HG03469 (cell line): ENCODE results near the gene CSAG1.
"Not testable (repeated sequence)": the region's sequence is repeated elsewhere in the genome, so short reads cannot be mapped to it uniquely, and the experiment has no call there.

Experiments
- ATAC-seq: cut with Tn5 transposase; IDR thresholded peaks from one replicate; pipeline ENCODE4 v1.9.1; 2021; ENCODE audit warnings: mild to moderate bottlenecking, moderate library complexity, moderate number of reproducible peaks; ENCODE audit not compliant: unreplicated experiment

Gene CSAG1, protein sequence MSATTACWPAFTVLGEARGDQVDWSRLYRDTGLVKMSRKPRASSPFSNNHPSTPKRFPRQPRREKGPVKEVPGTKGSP

DNA sequence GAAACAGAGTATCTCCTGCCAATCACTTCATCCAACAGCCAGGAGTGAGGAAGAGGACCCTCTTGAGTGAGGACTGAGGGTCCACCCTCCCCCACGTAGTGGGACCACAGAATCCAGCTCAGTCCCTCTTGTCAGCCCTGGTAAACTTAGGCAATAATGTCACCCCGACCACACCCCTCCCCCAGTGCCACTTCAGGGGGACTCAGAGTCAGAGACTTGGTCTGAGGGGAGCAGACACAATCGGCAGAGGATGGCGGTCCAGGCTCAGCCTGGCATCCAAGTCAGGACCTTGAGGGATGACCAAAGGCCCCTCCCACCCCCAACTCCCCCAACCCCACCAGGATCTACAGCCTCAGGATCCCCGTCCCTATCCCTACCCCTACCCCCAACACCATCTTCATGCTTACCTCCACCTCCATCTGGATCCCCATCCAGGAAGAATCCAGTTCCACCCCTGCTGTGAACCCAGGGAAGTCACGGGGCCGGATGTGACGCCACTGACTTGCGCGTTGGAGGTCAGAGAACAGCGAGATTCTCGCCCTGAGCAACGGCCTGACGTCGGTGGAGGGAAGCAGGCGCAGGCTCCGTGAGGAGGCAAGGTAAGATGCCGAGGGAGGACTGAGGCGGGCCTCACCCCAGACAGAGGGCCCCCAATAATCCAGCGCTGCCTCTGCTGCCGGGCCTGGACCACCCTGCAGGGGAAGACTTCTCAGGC is at the start of gene CSAG1, which contains the start of gene MAGEA12:
CSAG1 (minus strand) TSS at position 461 of the 715 bp plus-strand sequence. CDS start 1,261 bp downstream, outside the sequence.
MAGEA12 (plus strand) TSS at position 497 of the 715 bp plus-strand sequence. CDS start 2,405 bp downstream, outside the sequence.
- ATAC-seq = no peak

DNA sequence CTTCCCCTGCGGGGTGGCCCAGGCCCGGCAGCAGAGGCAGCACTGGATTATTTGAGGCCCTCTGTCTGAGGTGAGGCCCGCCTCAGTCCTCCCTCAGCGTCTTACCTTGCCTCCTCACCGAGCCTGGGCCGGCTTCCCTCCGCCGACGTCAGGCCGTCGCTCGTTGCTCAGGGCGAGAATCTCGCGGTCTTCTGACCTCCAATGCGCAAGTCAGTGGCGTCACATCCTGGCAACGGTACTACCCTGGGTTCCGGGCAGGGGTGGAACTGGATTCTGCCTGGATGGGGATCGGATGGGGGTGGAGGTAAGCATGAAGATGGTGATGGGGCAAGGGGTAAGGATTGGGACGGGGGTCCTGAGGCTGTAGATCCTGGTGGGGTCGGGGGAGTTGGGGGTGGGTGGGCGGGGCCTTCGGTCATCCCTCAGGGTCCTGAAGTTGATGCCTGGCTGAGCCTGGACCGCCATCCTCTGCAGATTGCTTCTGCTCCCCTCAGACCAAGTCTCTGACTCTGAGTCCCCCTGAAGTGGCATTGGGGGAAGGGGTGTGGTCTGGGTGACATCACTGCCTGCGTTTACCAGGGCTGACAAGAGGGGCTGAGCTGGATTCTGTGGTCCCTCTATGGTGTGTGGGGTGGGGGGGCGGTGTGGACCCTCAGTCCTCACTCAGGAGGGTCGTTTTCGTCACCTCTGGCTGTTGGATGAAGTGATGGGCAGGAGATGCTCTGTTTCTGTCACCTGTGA is 36.2 kb upstream of the CSAG1 start, which contains the start of gene MAGEA6:
MAGEA6 (minus strand) TSS at position 141 of the 741 bp plus-strand sequence. CDS start 2,039 bp downstream, outside the sequence.
- not testable (repeated sequence) for ATAC-seq

DNA sequence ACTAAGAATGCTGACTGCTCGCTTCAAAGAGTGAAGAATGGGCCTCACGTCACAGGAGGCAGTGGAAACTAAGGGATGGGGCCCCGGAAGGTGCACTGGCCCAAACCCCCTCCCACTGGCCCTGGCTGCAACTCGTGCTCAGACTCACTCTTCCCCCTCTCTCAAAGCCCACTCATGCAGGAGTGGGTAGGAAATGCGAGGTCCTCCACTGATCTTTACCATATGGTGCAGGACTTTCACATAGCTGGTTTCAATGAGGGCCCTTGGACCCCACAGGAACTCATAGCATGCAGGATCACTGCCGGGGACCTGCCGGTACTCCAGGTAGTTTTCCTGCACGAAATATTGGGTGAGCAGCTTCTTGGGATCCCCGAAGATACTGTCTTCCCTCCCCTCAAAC is 33.0 kb upstream of the CSAG1 start:
- not testable (repeated sequence) for ATAC-seq

DNA sequence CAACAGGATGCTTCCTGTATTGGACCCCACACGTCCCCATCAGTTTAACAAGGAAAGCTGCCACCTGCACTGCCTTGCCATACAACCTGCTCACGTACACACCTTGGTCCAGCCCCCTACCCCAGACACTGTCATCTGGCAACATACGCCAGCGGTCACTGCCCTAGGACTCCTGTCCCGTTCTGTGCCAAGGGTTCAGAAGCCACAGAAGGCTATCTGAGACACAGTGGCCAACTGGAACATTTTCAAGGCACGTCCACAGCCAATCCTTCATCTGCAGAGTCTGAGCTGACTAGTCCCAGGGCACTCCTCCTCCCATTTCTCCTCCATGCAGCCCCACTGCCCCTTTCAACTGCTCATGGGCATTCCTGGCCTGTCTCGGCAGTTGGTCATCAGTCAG is 28.1 kb upstream of the CSAG1 start:
- ATAC-seq = not testable (repeated sequence)

DNA sequence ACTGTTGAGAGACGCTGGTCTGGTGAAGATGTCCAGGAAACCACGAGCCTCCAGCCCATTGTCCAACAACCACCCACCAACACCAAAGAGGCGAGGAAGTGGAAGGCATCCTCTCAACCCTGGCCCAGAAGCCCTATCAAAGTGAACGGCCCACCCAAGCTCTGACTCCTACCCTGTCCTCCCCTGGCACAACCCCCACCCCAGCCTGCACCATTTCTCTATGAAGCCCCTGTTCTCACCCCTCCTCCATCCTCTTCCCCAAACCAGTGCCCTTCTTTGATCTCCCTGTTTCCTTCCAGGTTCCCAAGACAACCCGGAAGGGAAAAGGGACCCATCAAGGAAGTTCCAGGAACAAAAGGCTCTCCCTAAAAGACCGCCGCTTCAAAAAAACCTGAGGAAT is 26.0 kb upstream of the CSAG1 start:
- ATAC-seq = not testable (repeated sequence)

DNA sequence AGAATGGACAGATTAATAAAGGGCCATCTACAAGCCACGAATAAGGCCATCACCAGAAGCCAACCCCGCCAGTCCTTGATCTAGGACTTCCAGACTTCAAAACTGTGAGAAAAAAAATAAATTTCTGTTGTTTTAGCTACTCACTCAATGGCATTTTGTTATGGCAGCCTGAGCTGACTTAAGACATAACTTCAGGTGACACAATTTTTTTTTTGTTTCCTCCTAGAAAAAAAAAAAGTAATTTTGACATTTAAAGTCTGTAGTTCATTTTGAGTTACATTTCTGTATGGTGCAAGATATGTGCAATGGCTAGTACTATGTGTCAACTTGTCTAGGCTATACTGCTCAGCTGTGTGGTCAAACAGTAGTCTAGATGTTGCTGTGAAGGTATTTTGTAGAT is 25.4 kb upstream of the CSAG1 start, which contains the start of gene CSAG3:
CSAG3 (plus strand) TSS at position 301 of the 400 bp plus-strand sequence.
- not testable (repeated sequence) for ATAC-seq

DNA sequence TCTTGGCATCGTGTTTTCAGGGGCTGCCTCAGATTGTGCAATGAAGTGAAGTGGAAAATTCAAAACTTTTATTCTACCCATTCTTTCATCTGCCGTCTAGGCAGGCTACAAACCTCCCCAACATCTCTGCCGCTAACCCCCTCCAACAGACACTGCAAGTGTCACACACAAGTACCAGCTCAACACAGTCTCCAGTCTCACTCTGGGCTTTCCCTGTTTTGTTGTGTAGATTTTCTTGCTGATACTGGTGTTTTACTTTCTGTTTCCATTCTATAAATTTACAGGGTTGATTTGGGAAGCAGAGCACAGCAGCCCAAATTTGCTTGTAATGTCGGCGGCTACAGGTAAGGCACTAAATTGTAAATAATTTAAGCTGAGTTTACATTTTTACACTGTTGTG is 21.4 kb upstream of the CSAG1 start:
- not testable (repeated sequence) for ATAC-seq

DNA sequence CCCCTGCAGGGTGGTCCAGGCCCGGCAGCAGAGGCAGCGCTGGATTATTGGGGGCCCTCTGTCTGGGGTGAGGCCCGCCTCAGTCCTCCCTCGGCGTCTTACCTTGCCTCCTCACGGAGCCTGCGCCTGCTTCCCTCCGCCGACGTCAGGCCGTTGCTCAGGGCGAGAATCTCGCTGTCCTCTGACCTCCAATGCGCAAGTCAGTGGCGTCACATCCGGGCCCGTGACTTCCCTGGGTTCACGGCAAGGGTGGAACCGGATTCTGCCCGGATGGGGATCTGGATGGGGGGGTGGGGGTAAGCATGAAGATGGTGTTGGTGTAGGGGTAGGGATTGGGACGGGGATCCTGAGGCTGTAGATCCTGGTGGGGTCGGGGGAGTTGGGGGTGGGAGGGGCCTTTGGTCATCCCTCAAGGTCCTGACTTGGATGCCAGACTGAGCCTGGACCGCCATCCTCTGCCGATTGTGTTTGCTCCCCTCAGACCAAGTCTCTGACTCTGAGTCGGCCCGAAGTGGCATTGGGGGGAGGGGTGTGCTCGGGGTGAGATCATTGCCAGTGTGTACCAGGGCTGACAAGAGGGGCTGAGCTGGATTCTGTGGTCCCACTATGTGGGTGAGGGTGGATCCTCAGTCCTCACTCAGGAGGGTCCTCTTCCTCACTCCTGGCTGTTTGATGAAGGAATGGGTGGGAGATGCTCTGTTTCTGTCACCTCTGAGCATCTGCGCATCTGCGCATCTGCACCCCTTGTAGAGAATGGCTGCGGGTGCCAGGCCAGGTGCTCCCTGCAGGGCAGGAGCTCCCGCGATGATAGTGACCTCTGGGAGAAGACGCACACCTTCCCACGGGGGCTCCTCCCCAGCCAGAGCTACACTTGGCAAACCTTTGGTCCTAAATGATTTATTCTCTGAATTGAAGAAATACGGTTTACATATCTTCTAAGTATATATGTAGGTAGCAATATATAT is 20.4 kb upstream of the CSAG1 start, which contains the start of gene MAGEA2:
MAGEA2 (minus strand) TSS at position 157 of the 965 bp plus-strand sequence. CDS start 2,479 bp downstream, outside the sequence.
- ATAC-seq = not testable (repeated sequence)

DNA sequence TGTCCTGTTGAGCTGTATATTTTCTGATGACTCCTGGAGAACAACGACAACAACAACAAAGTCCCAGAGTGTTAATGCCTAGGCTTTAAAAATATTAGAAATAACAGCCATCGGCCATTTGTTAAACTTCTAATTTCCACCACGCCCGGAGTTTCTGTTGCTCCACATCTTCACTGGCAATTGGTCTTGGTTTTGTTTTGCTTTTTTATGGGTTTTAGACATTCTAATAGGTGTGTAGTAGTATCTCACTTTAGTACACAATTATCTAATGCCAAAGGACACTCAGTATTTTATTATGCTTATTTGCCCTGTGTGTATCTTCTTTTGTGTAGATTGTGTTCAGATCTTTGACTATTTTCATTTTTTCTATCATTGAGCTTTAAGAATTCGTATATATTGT is 5.0 kb upstream of the CSAG1 start:
- ATAC-seq = no peak

DNA sequence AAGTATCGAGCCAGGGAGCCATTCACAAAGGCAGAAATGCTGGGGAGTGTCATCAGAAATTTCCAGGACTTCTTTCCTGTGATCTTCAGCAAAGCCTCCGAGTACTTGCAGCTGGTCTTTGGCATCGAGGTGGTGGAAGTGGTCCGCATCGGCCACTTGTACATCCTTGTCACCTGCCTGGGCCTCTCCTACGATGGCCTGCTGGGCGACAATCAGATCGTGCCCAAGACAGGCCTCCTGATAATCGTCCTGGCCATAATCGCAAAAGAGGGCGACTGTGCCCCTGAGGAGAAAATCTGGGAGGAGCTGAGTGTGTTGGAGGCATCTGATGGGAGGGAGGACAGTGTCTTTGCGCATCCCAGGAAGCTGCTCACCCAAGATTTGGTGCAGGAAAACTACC is 3.0 kb upstream of the CSAG1 start:
- not testable (repeated sequence) for ATAC-seq

DNA sequence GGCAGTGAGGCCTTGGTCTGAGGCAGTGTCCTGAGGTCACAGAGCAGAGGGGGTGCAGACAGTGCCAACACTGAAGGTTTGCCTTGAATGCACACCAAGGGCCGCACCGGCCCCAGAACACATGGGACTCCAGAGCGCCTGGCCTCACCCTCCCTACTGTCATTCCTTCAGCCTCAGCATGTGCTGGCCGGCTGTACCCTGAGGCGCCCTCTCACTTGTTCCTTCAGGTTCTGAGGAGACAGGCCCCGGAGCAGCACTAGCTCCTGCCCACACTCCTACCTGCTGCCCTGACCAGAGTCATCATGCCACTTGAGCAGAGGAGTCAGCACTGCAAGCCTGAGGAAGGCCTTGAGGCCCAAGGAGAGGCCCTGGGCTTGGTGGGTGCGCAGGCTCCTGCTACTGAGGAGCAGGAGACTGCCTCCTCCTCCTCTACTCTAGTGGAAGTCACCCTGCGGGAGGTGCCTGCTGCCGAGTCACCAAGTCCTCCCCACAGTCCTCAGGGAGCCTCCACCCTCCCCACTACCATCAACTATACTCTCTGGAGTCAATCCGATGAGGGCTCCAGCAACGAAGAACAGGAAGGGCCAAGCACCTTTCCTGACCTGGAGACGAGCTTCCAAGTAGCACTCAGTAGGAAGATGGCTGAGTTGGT is 2.5 kb upstream of the CSAG1 start:
- ATAC-seq = no peak

DNA sequence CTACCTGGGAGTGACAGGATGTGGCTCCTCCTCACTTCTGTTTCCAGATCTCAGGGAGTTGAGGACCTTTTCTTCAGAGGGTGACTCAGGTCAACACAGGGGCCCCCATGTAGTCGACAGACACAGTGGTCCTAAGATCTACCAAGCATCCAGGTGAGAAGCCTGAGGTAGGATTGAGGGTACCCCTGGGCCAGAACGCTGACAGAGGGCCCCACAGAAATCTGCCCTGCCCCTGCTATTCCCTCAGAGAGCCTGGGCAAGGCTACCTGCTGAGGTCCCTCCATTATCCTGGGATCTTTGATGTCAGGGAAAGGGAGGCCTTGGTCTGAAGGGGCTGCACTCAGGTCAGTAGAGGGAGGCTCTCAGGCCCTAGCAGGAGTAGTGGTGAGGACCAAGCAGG is 1.6 kb upstream of the CSAG1 start:
- no peak for ATAC-seq

DNA sequence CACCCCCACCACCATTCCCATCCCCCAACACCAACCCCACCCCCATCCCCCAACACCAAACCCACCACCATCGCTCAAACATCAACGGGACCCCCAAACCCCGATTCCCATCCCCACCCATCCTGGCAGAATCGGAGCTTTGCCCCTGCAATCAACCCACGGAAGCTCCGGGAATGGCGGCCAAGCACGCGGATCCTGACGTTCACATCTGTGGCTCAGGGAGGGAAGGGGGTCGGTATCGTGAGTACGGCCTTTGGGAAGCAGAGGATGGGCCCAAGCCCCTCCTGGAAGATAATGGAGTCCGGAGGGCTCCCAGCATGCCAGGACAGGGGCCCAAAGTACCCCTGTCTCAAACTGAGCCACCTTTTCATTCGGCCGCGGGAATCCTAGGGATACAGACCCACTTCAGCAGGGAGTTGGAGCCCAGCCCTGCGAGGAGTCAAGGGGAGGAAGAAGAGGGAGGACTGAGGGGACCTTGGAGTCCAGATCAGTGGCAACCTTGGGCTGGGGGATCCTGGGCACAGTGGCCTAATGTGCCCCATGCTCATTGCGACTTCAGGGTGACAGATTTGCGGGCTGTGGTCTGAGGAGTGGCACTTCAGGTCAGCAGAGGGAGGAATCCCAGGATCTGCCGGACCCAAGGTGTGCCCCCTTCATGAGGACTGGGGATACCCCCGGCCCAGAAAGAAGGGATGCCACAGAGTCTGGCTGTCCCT is 780 bp upstream of the CSAG1 start:
- not testable (repeated sequence) for ATAC-seq

DNA sequence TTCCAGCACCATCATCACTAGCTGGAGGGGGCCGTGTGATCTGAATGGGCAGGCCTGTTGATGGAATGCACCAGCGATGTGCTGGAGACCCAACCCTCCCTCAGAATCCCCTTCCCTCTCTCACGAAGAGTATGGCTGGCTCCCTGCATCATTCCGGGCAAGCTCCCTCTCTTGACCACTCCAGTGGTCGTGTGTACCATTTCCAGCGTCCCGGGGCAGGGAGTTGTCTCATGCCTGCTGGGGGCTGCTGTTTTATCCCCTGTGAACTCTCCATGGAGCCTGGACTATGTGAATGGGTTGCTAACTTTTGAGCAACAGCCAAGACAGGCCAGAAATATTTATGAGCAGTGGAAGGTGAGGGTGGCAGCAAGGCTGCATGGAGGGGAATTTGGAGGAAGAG is 8.1 kb downstream of the CSAG1 start:
- no peak for ATAC-seq

DNA sequence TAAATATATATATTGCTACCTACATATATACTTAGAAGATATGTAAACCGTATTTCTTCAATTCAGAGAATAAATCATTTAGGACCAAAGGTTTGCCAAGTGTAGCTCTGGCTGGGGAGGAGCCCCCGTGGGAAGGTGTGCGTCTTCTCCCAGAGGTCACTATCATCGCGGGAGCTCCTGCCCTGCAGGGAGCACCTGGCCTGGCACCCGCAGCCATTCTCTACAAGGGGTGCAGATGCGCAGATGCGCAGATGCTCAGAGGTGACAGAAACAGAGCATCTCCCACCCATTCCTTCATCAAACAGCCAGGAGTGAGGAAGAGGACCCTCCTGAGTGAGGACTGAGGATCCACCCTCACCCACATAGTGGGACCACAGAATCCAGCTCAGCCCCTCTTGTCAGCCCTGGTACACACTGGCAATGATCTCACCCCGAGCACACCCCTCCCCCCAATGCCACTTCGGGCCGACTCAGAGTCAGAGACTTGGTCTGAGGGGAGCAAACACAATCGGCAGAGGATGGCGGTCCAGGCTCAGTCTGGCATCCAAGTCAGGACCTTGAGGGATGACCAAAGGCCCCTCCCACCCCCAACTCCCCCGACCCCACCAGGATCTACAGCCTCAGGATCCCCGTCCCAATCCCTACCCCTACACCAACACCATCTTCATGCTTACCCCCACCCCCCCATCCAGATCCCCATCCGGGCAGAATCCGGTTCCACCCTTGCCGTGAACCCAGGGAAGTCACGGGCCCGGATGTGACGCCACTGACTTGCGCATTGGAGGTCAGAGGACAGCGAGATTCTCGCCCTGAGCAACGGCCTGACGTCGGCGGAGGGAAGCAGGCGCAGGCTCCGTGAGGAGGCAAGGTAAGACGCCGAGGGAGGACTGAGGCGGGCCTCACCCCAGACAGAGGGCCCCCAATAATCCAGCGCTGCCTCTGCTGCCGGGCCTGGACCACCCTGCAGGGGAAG is 19.4 kb downstream of the CSAG1 start, which contains the start of gene MAGEA2B:
MAGEA2B (plus strand) TSS at position 814 of the 973 bp plus-strand sequence. CDS start 2,479 bp downstream, outside the sequence.
- ATAC-seq = not testable (repeated sequence)

DNA sequence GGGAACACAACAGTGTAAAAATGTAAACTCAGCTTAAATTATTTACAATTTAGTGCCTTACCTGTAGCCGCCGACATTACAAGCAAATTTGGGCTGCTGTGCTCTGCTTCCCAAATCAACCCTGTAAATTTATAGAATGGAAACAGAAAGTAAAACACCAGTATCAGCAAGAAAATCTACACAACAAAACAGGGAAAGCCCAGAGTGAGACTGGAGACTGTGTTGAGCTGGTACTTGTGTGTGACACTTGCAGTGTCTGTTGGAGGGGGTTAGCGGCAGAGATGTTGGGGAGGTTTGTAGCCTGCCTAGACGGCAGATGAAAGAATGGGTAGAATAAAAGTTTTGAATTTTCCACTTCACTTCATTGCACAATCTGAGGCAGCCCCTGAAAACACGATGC is 20.3 kb downstream of the CSAG1 start:
- not testable (repeated sequence) for ATAC-seq

DNA sequence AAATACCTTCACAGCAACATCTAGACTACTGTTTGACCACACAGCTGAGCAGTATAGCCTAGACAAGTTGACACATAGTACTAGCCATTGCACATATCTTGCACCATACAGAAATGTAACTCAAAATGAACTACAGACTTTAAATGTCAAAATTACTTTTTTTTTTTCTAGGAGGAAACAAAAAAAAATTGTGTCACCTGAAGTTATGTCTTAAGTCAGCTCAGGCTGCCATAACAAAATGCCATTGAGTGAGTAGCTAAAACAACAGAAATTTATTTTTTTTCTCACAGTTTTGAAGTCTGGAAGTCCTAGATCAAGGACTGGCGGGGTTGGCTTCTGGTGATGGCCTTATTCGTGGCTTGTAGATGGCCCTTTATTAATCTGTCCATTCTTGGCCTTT is 24.3 kb downstream of the CSAG1 start, which contains the start of gene CSAG2:
CSAG2 (minus strand) TSS at position 101 of the 400 bp plus-strand sequence. CDS start 161 bp downstream, outside the sequence.
- not testable (repeated sequence) for ATAC-seq

DNA sequence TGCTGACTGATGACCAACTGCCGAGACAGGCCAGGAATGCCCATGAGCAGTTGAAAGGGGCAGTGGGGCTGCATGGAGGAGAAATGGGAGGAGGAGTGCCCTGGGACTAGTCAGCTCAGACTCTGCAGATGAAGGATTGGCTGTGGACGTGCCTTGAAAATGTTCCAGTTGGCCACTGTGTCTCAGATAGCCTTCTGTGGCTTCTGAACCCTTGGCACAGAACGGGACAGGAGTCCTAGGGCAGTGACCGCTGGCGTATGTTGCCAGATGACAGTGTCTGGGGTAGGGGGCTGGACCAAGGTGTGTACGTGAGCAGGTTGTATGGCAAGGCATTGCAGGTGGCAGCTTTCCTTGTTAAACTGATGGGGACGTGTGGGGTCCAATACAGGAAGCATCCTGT is 27.0 kb downstream of the CSAG1 start:
- ATAC-seq = not testable (repeated sequence)
